Epithelial cell of proximal tubule (primary cell): ENCODE data around the gene P2RX3. TPM values are rescaled to one million over a fixed set of nuclear protein-coding genes. Genes with fewer than 3 reads are reported as not detected.

ENCODE experiments used
- DNase-seq: peaks from one replicate; pipeline ENCODE4 v3.0.0-alpha.2; 2011; ENCODE audit warnings: low read depth
- H3K4me3 ChIP-seq: 2 replicates; pipeline ENCODE4 v1.5.1; 2011; ENCODE audit warnings: low read depth, mild to moderate bottlenecking, low read length
- CTCF ChIP-seq: conservative IDR thresholded peaks from 2 replicates; pipeline ENCODE4 v1.5.1; 2012; ENCODE audit warnings: low read depth, mild to moderate bottlenecking, low read length
- total RNA-seq: library from RNA; depleted of rRNA; stranded (reverse); fragments of >200 nt; gene quantifications from 2 replicates; pipeline ENCODE4 v1.2.3, GENCODE V29; 2015

P2RX3 gene
- total RNA-seq, 1 donor from 2014 or later, result not detected

- peak; percentile 90 for DNase-seq
- no peak for TF ChIP-seq CTCF
Observed at GRCh38 chr11:57322256-57323166, 15.6 kb upstream of the P2RX3 start.

DNA sequence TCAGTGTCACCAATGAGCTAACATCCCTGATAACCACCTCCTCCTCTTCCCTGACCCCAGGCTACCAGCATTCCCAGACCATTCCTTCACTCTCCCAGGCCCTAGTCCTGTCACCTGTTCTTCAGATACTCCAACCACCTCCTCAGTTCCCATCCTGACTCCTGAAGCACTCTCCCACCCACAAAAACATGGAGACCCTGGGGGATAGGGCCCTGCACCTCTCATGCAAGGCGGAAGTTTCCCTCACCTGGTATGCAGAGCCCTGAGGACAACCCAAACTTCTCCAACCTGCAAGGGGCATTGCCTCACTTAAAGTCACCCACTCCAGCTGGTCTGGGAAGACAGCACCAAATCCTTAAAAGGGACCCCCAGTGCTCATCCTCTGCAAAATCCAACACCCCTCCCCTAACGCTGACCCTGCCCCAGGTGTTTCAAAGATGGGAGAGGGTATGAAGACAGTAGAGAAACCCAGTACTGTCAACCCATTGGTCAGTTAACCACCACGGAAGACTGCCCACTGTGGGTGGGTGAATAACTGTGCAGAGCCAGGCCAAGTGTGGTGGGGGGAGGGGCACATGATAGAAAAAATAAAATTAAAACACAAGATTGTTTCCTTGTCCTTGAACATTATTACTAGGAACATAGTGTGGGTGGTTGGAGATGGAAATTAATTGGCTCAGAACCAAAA, 14.8 kb upstream of the P2RX3 start:
- DNase-seq, result no peak
- peak; percentile 21 for TF ChIP-seq CTCF

More at GRCh38 chr11:57322256-57323166, 15.6 kb upstream of the P2RX3 start:
- H3K4me3 ChIP-seq, result peak overlapping the region; percentile 94

DNA sequence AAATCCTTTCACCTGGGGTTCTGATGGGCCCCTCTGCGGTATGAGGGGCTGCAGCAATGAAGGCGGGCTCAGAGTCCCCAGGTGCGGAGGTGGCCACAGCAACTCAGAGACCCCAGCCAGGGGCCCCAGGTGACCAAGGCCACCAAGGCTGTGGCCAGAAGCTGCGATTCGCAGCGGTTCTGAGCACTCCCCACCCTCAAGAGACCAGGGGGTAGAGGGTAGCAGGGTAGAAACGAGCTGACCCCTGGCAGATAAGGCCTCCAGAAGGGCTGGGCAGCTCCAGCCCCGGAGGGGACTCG, 14.3 kb upstream of the P2RX3 start:
- H3K4me3 ChIP-seq, result peak overlapping the region; percentile 94
- TF ChIP-seq CTCF, result no peak
- DNase-seq, result no peak

More for the DNA sequence above, 14.8 kb upstream of the P2RX3 start:
- peak overlapping the region; percentile 94 for H3K4me3 ChIP-seq

GRCh38 chr11:57324154-57324885, 13.8 kb upstream of the P2RX3 start:
- peak overlapping the region; percentile 94 for H3K4me3 ChIP-seq
- TF ChIP-seq CTCF, result no peak
- no peak for DNase-seq

DNA sequence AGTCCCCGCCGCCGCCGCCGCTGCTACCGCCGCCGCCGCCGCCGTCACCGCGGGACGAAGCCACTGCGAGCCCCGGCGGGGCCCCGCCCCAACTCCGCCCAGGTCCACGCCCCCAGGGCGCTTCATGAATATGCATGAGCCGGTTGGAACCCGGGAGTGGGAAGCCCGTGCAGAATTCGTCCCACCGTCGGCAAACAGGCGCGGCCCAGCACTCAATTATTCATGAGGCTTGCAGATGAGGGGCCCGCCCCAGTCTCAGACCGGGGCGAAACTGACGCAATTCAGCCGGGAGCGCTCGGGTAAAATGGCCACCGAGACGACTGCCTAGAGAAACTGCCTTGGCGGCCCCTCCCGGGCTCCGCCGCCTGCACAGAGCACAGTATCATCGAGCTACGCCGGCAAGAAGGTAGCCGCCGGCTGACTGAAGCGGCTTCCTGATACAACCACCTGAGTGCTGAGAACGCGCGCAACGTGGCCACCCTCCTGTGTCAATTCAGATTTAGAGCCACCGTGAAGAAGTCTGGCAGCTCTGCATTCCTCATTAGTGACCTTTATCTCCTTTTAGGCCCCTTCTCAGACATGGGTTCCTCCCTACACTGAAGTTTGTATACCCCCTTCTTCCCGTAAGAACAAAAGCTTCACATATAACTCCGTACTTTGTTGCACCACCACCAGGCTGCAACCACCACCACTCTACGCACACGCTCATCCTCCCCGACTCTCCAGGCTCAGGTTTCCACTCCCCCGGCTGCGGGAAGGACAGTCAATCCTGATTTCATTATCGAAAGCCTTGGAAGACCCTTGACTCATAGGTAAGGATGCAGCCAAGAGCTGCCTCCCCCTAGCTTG, 13.0 kb upstream of the P2RX3 start, which contains the start of gene TNKS1BP1:
TNKS1BP1 (minus strand) TSS at position 67 of the 849 bp plus-strand sequence. CDS start 3,067 bp downstream, outside the sequence.
- no peak for TF ChIP-seq CTCF
- H3K4me3 ChIP-seq, result peak within 1 kb of the TSS; percentile 94
- DNase-seq, result peak; percentile 83

GRCh38 chr11:57325735-57326048, 12.5 kb upstream of the P2RX3 start:
- TF ChIP-seq CTCF, result no peak
- H3K4me3 ChIP-seq, result peak overlapping the region; percentile 94
- DNase-seq, result no peak
